HG03439 (cell line): ENCODE data around the gene RHBDL2.
"Not testable (repeated sequence)": the region's sequence is repeated elsewhere in the genome, so short reads cannot be mapped to it uniquely, and the experiment has no call there.

Experiments used
- ATAC-seq: cut with Tn5 transposase; IDR thresholded peaks from one replicate; pipeline ENCODE4 v1.9.1; 2021; ENCODE audit warnings: mild to moderate bottlenecking, moderate library complexity; ENCODE audit not compliant: unreplicated experiment

The RHBDL2 gene

GRCh38 chr1:38885092-38885491 is 56.5 kb downstream of the RHBDL2 start:
- no peak for ATAC-seq

- no peak for ATAC-seq
Observed at GRCh38 chr1:38881487-38881886, 60.1 kb downstream of the RHBDL2 start, which contains the start of gene GJA9. Gene GJA9 (minus strand): TSS chr1:38881587. CDS start chr1:38876098, 5,489 bp downstream.

GRCh38 chr1:38875811-38876210 is 65.8 kb downstream of the RHBDL2 start:
- ATAC-seq, result no peak

GRCh38 chr1:38873027-38873969 is 68.3 kb downstream of the RHBDL2 start, which contains the start of gene MYCBP:
Gene MYCBP (minus strand): TSS chr1:38873348. CDS start chr1:38873305, 43 bp downstream.
- ATAC-seq, result peak; percentile 95

GRCh38 chr1:38872401-38873026 is 69.1 kb downstream of the RHBDL2 start:
- ATAC-seq, result peak; percentile 27

- ATAC-seq, result no peak
Observed at GRCh38 chr1:38870996-38871395, 70.6 kb downstream of the RHBDL2 start.

- ATAC-seq, result no peak
Observed at GRCh38 chr1:38867208-38867607, 74.4 kb downstream of the RHBDL2 start.

GRCh38 chr1:38865112-38865715 is 76.4 kb downstream of the RHBDL2 start:
- ATAC-seq, result no peak

GRCh38 chr1:38860454-38860795 is 81.2 kb downstream of the RHBDL2 start:
- no peak for ATAC-seq

GRCh38 chr1:38859561-38860453 is 81.8 kb downstream of the RHBDL2 start, which contains the start of gene RRAGC:
Gene RRAGC (minus strand): TSS chr1:38859772. CDS start chr1:38859646, 126 bp downstream.
- peak; percentile 91 for ATAC-seq

GRCh38 chr1:38858833-38859560 is 82.6 kb downstream of the RHBDL2 start:
- peak; percentile 45 for ATAC-seq

- ATAC-seq, result no peak
Observed at GRCh38 chr1:38852780-38853179, 88.8 kb downstream of the RHBDL2 start.

- no peak for ATAC-seq
Observed at GRCh38 chr1:38848071-38848470, 93.6 kb downstream of the RHBDL2 start.

GRCh38 chr1:38846210-38846609 is 95.4 kb downstream of the RHBDL2 start:
- no peak for ATAC-seq

GRCh38 chr1:38845088-38845487 is 96.5 kb downstream of the RHBDL2 start:
- ATAC-seq, result not testable (repeated sequence)

- no peak for ATAC-seq
Observed at GRCh38 chr1:38840281-38840680, 101.3 kb downstream of the RHBDL2 start.

GRCh38 chr1:38839363-38839762 is 102.3 kb downstream of the RHBDL2 start:
- ATAC-seq, result no peak

- not testable (repeated sequence) for ATAC-seq
Observed at GRCh38 chr1:38836316-38836715, 105.3 kb downstream of the RHBDL2 start.
